ENCODE data around the gene FEV.

The FEV gene

DNA sequence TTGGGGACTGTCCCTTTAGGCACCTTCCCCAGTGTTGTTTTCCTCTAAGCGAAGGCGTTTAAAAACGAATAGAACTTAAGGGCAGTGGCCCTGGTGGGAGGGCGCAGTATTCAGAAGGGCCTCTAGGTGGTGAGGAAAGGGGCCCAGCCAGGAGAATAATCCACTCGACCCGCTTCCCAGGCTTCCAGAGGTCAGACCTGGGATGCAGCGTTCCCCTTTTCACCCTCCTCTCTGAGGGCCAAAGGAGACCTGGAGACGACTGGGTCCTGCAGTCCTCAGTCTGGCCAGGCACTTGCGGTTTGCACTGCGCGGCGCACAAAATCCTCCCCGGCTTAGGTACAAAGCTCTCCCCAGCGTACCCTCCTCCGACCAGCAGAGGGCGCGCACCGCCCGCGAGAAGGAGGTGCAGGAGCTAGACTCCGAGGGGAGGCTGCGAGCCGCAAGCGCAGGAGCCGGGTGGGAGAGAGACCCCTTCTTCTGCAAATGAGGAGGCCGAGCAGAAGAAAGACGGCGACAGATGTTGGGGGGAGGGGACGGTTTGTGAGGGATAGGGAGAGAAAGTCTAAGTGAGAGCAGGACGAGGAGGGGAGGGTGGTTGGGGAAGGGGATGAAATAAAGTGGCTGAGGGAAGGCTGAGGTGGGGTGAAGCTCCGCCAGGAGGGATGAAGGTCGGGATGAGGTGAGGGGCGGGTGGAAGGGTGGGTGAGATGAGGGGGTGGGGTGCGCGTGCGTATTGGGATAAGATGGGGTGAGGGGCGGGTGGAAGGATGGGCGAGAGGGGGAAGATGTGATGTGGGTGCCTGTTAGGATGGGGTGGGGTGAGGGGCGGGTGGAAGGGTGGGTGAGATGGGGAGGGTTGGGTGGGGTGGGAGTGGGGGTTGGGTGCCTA, 4.9 kb downstream of the FEV start:
- DNase-seq (ENCODE audit: low read depth in 1 of 2, low spot score in 1 of 2): peak; percentile 77 to 81

DNA sequence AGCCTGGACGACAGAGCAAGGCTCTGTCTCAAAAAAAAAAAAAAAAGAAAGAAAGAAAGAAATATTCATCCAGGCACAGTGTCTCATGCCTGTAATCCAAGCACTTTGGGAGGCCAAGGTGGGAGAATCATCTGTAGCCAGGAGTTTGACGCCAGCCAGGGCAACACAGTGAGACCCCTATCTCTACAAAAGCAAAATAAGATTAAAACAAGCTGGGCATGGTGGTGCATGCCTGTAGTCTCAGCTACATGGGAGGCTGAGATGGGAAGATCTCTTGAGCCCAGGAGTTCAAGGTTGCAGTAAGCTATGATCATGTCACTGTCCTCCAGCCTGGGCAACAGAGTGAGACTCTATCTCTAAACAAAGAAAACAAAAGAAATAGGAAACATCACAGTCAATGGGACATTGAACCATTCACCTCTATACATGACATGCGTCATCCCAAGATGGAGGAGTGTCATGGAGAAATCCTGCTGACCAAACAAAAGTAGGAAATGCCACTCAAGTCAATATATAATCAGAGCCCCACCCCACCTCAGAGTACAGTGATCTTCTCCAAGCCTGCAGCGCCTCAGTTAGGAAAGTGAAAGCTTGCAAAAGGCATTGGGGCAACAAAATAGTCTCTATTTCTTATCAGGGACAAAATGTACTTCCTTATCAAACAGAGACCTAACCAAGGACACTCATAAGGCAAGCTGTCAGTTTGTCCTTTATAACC, 9.8 kb downstream of the FEV start:
- no peak for DNase-seq (ENCODE audit: low read depth in 1 of 2, low spot score in 1 of 2)

DNA sequence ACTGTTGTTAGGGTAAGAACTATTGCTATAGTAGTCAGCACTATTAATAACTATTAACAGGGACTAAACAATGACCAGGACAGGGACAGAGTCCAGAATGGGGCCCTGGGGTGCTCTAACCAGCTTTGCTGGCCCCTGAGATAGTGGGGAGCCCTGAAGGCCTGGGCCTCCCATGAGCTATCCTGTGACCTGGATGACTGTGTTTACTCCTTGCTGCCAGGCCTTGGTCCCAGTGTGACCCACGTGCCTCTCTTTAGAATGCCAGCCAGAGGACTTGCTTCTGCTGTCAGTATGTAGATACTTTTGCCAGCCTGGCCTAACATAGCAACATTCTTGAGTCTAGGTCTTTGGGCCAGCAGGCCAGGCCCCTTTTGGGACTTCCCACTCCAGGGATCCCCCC, 14.1 kb downstream of the FEV start:
- no peak for DNase-seq (ENCODE audit: low read depth in 1 of 2, low spot score in 1 of 2)

DNA sequence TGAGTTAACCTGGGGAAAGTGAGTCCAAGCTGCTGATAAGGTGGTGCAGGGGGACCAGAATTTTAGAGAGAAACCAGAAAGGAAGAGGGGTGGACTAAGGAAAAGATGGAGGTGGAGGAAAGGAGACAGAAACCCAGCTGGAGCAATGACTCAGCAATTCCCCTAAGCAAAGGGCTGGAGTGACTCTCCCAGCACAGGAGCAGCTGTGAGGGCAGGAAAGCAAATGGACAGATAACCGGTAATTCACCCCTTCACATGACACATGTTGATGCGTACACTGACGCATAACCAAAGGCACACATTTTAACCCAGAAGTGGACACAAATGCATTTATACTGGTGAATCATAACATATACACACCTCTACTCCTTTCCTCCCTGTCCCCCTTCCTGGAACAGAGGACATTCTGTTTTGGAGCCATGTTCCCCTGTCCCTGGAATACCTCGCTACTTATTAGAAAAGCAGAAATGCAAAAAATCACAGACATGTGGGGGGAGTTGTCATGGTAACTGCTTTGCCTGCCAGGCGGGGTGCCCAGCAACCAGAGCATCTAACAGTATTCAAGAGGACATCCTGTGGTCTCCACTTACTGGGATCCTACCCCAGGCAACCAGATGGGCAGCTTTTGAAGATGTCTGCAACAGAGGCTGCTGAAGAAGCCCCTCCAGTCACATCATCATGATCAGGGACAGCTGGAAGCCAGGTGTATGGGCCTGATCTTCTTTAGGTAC, 20.8 kb downstream of the FEV start:
- DNase-seq (ENCODE audit: low read depth in 1 of 2, low spot score in 1 of 2): no peak

DNA sequence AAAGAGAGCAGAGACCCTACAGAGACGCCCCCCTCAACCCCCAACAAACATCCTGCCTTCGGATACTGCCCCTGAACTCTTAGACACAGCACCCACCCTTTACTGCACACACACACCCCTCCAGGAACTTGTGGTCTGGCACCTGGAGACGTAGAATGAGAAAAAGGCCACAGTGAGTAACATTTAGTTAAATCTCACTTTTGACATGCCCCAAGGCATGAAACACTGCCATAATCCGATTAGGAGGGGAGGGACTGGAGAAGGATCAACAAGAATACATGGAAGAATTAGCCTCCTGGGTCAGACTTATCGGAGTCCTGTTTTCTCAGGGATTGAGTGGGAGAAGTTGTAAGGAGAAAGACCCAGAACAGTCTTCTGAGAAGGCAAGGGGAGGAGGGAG, 21.4 kb downstream of the FEV start:
- DNase-seq (ENCODE audit: low read depth in 1 of 2, low spot score in 1 of 2): no peak

DNA sequence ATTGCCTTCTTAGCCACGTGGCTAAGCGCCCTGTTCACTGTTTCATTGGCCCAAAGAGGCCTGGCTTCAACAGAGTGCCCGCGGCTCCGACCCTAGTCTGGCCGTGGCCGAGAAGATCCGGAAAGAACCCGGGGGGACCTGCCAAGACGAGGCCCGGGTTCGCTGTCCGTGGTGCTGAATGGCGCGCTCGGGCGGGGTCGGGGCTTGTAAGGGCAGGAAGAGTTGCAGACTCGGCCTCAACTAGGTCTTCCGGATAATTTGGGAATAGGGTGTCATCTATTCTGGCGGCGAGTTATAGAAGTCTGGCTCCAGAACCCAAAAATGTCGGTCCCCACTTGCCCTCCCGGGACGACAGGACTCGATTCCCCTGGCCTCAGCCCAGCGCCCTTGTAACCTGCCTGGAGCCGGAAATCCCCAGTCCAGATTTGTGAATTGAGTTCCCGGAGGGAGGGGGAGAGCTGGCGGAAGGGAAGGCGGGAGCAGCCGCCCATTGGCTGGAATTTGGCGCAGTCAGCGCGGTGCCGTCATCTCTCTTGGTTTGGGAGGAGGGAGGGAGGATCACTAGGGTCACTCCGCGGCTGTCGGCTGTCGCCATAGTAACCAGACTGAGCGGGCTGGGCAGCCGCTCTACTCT, 22.0 kb downstream of the FEV start:
- peak in 1 of 2 donors; percentile 38 for DNase-seq (ENCODE audit: low read depth in 1 of 2, low spot score in 1 of 2)

DNA sequence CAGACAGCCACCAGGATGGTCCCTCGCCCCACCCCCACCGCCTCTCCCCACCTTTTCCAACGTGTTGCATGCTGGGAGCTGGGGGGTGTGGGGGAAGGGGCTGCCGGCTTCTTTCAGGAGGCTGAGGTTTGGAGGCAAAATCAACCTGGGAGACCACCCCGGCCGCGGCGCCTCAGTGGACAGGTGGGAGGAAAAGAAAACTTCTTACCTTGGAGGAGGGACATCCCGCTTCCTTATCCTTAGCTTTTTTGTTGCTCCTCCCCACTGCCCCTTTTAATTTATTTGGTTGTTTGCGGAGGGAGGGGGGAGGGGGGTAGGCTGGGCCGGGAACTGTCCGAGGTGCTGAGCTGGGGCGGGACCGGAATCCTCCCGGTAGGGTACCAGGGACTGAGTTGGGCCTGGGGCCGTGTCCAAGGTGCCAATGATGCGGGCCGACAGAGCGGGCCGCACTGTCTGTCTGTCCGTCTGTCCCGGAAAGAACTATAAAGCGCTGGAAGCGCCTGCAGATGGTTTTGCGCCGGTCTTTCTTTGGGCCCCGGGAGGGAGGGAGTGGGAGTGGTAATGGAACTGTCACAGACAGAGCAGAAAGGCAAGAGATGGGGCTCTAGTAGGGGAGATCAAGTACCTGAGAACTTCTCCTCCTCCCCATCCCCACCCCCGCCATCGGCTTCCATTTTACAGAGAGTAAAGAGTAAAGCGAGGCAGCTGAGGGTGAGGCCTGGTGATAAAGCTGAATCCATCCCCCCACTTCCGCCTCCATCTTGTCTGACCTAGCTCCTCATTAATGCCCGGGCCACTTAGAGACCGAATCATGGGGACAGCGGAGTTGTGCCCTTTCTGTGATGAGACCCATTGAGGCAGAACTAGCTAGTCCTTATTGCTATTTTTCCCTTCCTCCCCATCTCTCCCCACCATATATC, 23.1 kb downstream of the FEV start:
- DNase-seq (ENCODE audit: low read depth in 1 of 2, low spot score in 1 of 2): no peak

DNA sequence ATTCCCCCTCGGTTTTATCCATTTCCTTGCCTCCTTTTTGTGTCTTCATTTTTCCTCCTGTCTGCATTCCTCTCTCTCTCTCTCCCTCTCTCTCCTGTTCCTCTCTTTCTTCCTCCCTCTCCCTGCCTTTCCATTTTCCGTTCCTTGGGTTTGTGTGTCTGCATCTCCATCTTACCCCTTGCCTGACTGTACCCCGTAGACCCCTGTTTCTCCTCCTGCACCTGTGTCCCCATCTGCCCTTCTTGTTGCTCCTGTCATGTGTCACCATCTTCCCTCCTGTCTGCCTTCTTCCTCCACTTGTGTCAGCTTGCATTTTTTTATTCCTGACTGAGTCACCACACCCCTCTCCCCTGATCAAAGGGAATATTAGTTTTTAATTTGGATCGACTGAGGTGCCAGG, 23.8 kb downstream of the FEV start:
- no peak for DNase-seq (ENCODE audit: low read depth in 1 of 2, low spot score in 1 of 2)

DNA sequence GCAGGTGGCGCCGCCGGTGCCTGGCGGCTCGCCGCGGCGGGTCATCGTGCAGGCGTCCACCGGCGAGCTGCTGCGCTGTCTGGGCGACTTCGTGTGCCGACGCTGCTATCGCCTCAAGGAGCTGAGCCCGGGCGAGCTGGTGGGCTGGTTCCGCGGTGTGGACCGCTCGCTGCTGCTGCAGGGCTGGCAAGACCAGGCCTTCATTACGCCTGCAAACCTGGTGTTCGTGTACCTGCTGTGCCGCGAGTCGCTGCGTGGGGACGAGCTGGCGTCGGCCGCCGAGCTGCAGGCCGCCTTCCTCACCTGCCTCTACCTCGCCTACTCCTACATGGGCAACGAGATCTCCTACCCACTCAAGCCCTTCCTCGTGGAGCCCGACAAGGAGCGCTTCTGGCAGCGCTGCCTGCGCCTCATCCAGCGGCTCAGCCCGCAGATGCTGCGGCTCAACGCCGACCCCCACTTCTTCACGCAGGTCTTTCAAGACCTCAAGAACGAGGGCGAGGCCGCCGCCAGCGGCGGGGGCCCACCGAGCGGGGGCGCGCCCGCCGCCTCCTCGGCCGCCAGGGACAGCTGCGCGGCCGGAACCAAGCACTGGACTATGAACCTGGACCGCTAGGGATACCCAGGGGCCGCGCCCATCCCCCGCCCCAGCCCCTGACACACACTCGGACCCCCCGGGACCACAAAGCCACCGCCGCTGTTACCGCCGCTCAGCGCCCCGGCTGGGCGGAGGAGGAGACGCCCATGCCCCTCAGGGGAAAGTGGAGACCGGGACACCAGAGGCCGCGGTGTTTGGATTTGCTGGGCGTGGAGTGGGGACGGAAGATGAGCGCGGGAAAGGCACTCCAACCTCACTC, 24.4 kb downstream of the FEV start:
- DNase-seq (ENCODE audit: low read depth in 1 of 2, low spot score in 1 of 2): no peak

DNA sequence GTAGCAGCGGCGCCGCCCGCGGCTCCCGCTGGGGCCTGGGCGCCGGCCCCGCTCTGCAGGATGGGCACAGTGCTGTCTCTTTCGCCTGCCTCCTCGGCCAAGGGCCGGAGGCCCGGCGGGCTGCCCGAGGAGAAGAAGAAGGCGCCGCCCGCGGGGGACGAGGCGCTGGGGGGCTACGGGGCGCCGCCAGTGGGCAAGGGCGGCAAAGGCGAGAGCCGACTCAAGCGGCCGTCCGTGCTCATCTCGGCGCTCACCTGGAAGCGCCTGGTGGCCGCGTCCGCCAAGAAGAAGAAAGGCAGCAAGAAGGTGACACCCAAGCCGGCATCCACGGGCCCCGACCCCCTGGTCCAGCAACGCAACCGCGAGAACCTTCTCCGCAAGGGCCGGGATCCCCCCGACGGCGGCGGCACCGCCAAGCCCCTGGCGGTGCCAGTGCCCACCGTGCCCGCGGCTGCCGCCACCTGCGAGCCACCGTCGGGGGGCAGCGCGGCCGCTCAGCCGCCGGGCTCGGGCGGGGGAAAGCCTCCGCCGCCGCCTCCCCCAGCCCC, 25.1 kb downstream of the FEV start:
- DNase-seq (ENCODE audit: low read depth in 1 of 2, low spot score in 1 of 2): no peak

DNA sequence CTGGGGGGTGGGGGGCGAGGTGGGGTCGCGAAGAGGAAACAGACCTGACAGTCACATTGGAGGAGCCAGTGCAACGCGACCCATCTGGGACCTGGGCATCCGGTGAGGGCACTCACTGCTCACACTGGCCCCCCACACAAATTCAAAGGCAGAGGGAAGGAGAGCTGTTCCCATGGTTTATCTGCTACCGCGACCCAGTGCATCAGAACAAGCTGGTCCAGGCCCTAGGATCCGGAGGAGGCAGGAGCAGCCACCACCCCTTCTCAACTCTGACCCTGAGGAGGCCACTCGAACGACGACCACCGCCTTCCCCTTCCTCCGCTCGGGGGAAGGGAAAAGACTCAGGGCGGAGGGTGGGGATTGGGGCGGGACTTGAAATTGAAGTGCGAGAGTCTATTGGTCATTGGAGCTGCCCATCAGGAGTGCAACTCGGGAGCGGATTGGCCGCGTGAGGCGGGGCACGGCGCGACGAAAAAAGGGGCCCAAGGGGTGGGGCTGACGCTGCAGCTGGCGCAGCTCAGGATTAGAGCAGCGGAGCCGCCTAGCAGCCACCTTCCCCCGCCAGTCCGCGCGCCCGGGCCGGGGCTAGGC, 25.7 kb downstream of the FEV start, which contains the start of gene CDK5R2:
Gene CDK5R2, plus strand, starts transcription at position 526 of the 591 bp plus-strand sequence. CDS start 155 bp downstream, outside the sequence.
- peak; percentile 46 to 64 for DNase-seq (ENCODE audit: low read depth in 1 of 2, low spot score in 1 of 2)

DNA sequence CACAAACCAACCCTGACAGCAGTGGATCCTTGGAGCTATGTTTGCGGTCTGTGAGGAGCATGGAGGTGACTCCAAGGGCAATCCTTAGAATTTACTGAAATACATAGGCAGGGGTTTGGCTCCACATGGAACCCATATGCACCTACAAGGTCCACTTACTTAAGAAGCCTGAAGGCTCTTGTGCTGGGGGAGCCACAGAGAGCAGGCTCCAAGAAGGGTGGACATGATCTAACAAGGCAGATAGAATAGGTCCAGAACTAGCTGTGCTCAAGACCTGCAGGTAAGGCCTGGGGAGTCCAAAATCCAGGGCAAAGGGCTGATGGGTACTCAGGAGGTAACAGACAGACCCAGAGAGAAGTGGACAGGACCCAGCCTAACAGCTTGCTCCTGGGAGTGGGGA, 26.7 kb downstream of the FEV start:
- no peak for DNase-seq (ENCODE audit: low read depth in 1 of 2, low spot score in 1 of 2)

DNA sequence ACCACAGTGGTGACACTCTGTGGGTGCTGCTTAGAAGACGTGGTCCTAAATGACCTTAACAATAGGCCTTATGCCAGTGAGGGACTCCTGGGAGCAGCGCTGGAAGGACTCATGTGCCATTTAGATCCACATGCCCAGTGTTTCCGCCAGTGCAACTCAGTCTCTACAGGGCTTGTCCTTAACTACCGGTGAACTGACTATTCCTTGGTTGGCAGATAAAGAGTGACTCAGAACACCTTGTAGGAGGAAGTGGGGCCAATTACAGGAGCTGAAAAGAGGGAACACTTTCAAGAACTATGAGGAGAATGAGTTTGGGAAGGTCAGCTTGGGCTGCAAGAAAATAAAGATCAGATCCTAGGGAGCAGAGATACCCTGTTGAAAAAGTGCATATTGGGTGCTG, 27.3 kb downstream of the FEV start:
- no peak for DNase-seq (ENCODE audit: low read depth in 1 of 2, low spot score in 1 of 2)

DNA sequence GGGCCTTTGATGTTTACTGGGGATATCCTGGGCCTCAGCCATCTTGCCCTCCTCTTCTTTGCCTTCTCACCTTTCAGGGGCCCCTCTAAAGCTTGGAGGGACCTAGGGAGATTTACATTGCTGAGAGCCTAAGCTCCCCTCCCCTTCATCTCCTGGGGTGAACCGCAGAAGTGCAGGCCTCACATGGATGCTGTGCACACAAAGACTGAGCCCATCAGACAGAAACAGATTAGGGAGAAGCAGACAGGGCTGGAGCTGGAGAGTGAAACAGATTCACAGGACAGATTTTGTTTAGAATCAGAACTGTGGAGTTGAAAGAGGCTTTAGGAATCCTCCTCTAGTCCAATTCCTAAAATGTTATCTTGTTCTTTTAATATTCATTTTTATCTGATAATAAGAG, 28.9 kb downstream of the FEV start:
- no peak for DNase-seq (ENCODE audit: low read depth in 1 of 2, low spot score in 1 of 2)

DNA sequence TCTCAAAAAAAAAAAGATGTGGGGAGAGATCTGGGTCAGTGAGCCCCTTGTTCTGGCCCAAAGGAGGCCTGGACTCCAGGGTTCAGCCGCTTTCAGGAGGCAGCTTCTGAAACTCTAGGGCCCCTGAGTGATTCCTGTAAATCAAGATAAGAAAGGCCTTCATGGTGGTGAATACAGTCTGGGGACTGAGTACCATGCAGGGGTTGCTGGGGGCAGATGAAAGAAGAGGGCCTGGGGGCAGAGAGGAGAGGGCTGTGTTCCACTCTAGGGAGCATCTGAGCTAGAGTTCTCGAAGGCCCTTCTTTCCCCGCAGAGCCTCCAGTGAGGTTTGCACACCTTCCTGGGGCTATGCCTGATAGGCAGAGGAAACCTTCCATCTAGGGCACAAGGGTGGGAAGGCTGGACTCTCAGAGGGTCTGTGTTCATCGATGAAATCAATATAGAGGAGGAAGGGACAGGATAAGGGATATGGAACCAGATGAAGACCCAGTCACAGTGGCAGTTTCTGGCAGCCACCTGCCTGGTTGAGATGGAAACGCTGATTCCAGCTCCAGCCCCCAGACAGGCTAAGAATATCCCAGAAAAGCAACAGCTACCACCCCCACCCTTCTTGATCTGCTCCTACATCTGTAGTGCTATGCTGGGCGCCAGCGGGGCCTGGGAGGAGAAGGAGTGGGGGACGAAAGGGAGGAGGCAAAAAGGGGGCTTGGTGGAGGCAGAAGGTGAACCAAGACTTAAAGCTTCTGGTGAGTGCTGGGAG, 30.3 kb downstream of the FEV start:
- DNase-seq (ENCODE audit: low read depth in 1 of 2, low spot score in 1 of 2): no peak

DNA sequence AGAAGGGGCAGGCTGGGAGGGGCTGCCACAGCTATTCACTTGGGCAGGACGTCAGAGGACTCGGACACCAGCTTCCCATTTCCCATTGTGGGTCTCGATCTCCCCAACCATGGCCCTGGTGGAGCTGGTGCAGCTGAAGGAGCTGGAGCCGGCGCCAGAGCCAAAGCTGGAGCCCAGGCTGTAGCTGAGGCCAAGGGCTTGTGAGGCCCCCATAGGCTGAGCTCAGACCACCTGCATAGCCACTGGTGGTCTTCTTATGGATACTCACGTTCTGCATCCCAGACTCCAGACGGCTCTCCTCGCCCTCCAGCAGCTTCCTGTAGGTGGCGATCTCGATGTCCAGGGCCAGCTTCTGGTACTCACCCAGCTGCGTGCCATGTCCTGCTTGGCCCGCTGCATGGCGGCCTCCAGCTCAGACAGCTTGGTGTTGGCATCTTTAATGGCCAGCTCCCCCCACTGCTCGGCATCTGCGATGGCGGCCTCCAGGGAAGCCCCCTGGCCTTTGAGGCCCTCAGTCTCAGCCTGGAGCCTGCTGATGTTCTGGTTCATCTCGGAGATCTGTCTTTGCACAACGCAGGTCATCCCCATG, 31.5 kb downstream of the FEV start:
- no peak for DNase-seq (ENCODE audit: low read depth in 1 of 2, low spot score in 1 of 2)

DNA sequence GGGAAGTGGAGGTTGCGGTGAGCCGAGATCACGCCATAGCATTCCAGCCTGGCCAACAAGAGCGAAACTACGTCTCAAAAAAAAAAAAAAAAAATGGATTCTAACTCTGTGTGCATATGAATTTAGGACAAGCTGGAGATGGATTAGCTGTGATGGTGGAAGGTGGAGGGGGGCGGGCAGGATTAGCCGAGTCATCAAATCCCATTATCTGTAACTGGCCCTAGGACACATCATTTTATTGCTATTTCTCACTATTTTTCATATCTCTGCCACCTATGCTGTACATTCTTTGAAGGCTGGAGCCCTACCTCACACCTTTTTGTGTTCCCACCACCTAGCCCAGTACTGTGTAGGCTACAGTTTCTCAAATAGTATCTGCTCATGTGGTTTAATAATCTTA, 32.8 kb downstream of the FEV start:
- DNase-seq (ENCODE audit: low read depth in 1 of 2, low spot score in 1 of 2): no peak

Data from activated CD4-positive, alpha-beta T cell treated with anti-CD3 and anti-CD28 coated beads, Interleukin-2, amount 50 U/mL, for 24 hours (primary cell).